ENCODE results near the gene HYDIN.
"Not testable (repeated sequence)": the region's sequence is repeated elsewhere in the genome, so short reads cannot be mapped to it uniquely, and the experiment has no call there.

GRCh38 chr16:70992511-70992910 lies 238.0 kb downstream of the HYDIN start:
- TF ChIP-seq CBX8, CTCF, EP300 (IDR thresholded peaks at IDR 0.05): not testable (repeated sequence)

Data from A549 (cell line).